Neural progenitor cell (in vitro differentiated cells): ENCODE data around the gene BRWD1. TPM values are rescaled to one million over a fixed set of nuclear protein-coding genes. Genes with fewer than 3 reads are reported as not detected.

Experiments used
- DNase-seq: peaks from one replicate; pipeline ENCODE4 v3.0.0-alpha.2; 2016; ENCODE audit warnings: low spot score
- H2AFZ ChIP-seq: fragments of 200-600 bp; sonication (generic); replicated peaks from 2 replicates; pipeline ENCODE4 v1.6.1; 2016; ENCODE audit warnings: antibody characterized with exemption
- H3F3A ChIP-seq: fragments of 200-600 bp; sonication (generic); 2 replicates; pipeline ENCODE4 v1.6.1; 2016; ENCODE audit warnings: antibody characterized with exemption, low read depth
- H3K27ac ChIP-seq: fragments of 200-600 bp; sonication (generic); 2 replicates; pipeline ENCODE4 v1.5.1; 2016; ENCODE audit warnings: mild to moderate bottlenecking
- H3K27me3 ChIP-seq: fragments of 200-600 bp; sonication (generic); 2 replicates; pipeline ENCODE4 v1.6.1; 2016; ENCODE audit warnings: mild to moderate bottlenecking, moderate library complexity
- H3K36me3 ChIP-seq: fragments of 200-600 bp; sonication (generic); 2 replicates; pipeline ENCODE4 v1.5.1; 2016
- H3K4me1 ChIP-seq: fragments of 200-600 bp; sonication (generic); 2 replicates; pipeline ENCODE4 v1.6.1; 2016; ENCODE audit warnings: mixed run types
- H3K4me2 ChIP-seq: fragments of 200-600 bp; sonication (generic); 2 replicates; pipeline ENCODE4 v1.6.1; 2016
- H3K4me3 ChIP-seq: fragments of 200-600 bp; sonication (generic); 2 replicates; pipeline ENCODE4 v1.5.1; 2016
- H3K79me2 ChIP-seq: fragments of 200-600 bp; sonication (generic); 2 replicates; pipeline ENCODE4 v1.6.1; 2016; ENCODE audit warnings: low read depth
- H3K9ac ChIP-seq: fragments of 200-600 bp; sonication (generic); 2 replicates; pipeline ENCODE4 v1.6.1; 2016
- H3K9me3 ChIP-seq: fragments of 200-600 bp; sonication (generic); 2 replicates; pipeline ENCODE4 v1.5.1; 2016; ENCODE audit warnings: low read depth
- H4K20me1 ChIP-seq: fragments of 200-600 bp; sonication (generic); 2 replicates; pipeline ENCODE4 v1.6.1; 2016; ENCODE audit warnings: low read depth
- H3K27ac Mint-ChIP-seq: 3 replicates; pipeline ENCODE4 v1.8.0; 2021; ENCODE audit warnings: mixed read lengths
- H3K27me3 Mint-ChIP-seq: 2 replicates; pipeline ENCODE4 v1.8.0; 2022; ENCODE audit warnings: low read depth, mild to moderate bottlenecking, inconsistent platforms, moderate library complexity, mixed read lengths; ENCODE audit not compliant: insufficient read depth
- H3K36me3 Mint-ChIP-seq: 3 replicates; pipeline ENCODE4 v1.8.0; 2021; ENCODE audit warnings: mixed read lengths
- H3K4me1 Mint-ChIP-seq: 3 replicates; pipeline ENCODE4 v1.8.0; 2021; ENCODE audit warnings: mixed read lengths
- H3K4me3 Mint-ChIP-seq: 3 replicates; pipeline ENCODE4 v1.8.0; 2021; ENCODE audit warnings: mild to moderate bottlenecking, moderate library complexity, mixed read lengths
- H3K9me3 Mint-ChIP-seq: 3 replicates; pipeline ENCODE4 v1.8.0; 2020; ENCODE audit warnings: mixed read lengths
- CTCF ChIP-seq: fragments of 200-600 bp; sonication (generic); IDR thresholded peaks from 2 replicates; pipeline ENCODE4 v1.5.1; 2017; ENCODE audit warnings: antibody characterized with exemption, mild to moderate bottlenecking
- EZH2 ChIP-seq: fragments of 200-600 bp; sonication (generic); IDR thresholded peaks from 2 replicates; pipeline ENCODE4 v1.6.1; 2017; ENCODE audit warnings: antibody characterized with exemption, mild to moderate bottlenecking, moderate library complexity
- EZH2phosphoT487 ChIP-seq: fragments of 200-600 bp; sonication (generic); IDR thresholded peaks from 2 replicates; pipeline ENCODE4 v1.6.1; 2017; ENCODE audit warnings: antibody characterized with exemption
- total RNA-seq: library from RNA; depleted of rRNA; stranded (reverse); fragments of >200 nt; gene quantifications from 2 replicates; pipeline ENCODE4 v1.2.3, GENCODE V29; 2015; ENCODE audit warnings: low replicate concordance

Gene BRWD1
- total RNA-seq, 1 donor from 2014 or later, result 130 TPM

- H3K4me2 ChIP-seq, result peak overlapping the region; percentile 88
- H3K27ac Mint-ChIP-seq, result peak overlapping the region; percentile 43
These were observed 33.4 kb upstream of the BRWD1 start for GRCh38 chr21:39346671-39347331.

GRCh38 chr21:39346206-39346605 lies 32.8 kb upstream of the BRWD1 start:
- H3K36me3 ChIP-seq, result peaks cover 39% of the 10 kb centered on the region
- H3K27ac Mint-ChIP-seq, result no peak overlapping the region
- H3K4me3 ChIP-seq, result peak overlapping the region; percentile 92
- peak overlapping the region; percentile 88 for H3K4me2 ChIP-seq
- no peak for TF ChIP-seq CTCF
- no peak for TF ChIP-seq EZH2
- no peak for TF ChIP-seq EZH2phosphoT487
- no peak overlapping the region for H2AFZ ChIP-seq
- H3K9me3 Mint-ChIP-seq, result peaks cover under 1% of the 10 kb centered on the region
- H3K36me3 Mint-ChIP-seq, result peaks cover 47% of the 10 kb centered on the region
- H3K4me3 Mint-ChIP-seq, result peak overlapping the region; percentile 93
- peaks cover 38% of the 10 kb centered on the region for H3K4me1 Mint-ChIP-seq
- peak overlapping the region; percentile 90 for H3K9ac ChIP-seq
- H3K27ac ChIP-seq, result no peak overlapping the region
- no peaks in the 10 kb centered on the region for H3K27me3 ChIP-seq
- peaks cover 55% of the 10 kb centered on the region for H3F3A ChIP-seq
- H3K9me3 ChIP-seq, result no peaks in the 10 kb centered on the region
- H3K27me3 Mint-ChIP-seq, result no peaks in the 10 kb centered on the region
- peaks cover 54% of the 10 kb centered on the region for H3K79me2 ChIP-seq
- DNase-seq, result no peak
- H4K20me1 ChIP-seq, result peaks cover 54% of the 10 kb centered on the region
- H3K4me1 ChIP-seq, result peaks cover 21% of the 10 kb centered on the region

More at GRCh38 chr21:39346671-39347331, 33.4 kb upstream of the BRWD1 start:
- H3K9me3 ChIP-seq, result no peaks in the 10 kb centered on the region
- H3K36me3 ChIP-seq, result peaks cover 34% of the 10 kb centered on the region
- no peak overlapping the region for H2AFZ ChIP-seq
- Mint-ChIP-seq H3K4me3 (peak overlapping the region; percentile 93), H3K4me1 (peaks cover 38% of the 10 kb centered on the region), H3K27me3 (peaks cover under 1% of the 10 kb centered on the region), H3K9me3 (peaks cover 2% of the 10 kb centered on the region), H3K36me3 (peaks cover 42% of the 10 kb centered on the region)
- TF ChIP-seq CTCF (no peak), EZH2 (no peak), EZH2phosphoT487 (no peak)
- H3K27me3 ChIP-seq, result no peaks in the 10 kb centered on the region
- H4K20me1 ChIP-seq, result peaks cover 51% of the 10 kb centered on the region
- peak overlapping the region; percentile 92 for H3K4me3 ChIP-seq
- no peak overlapping the region for H3K27ac ChIP-seq
- peaks cover 49% of the 10 kb centered on the region for H3F3A ChIP-seq
- peaks cover 21% of the 10 kb centered on the region for H3K4me1 ChIP-seq
- peak overlapping the region; percentile 90 for H3K9ac ChIP-seq
- no peak for DNase-seq
- H3K79me2 ChIP-seq, result peaks cover 54% of the 10 kb centered on the region

GRCh38 chr21:39345440-39345839 lies 32.0 kb upstream of the BRWD1 start:
- no peak overlapping the region for H3K27ac Mint-ChIP-seq

GRCh38 chr21:39344848-39345247 lies 31.4 kb upstream of the BRWD1 start:
- Histone ChIP-seq H3K9ac (no peak overlapping the region), H3K36me3 (peaks cover 39% of the 10 kb centered on the region), H3F3A (peaks cover 62% of the 10 kb centered on the region), H3K9me3 (no peaks in the 10 kb centered on the region), H3K27me3 (no peaks in the 10 kb centered on the region), H3K27ac (no peak overlapping the region), H3K4me1 (peaks cover 21% of the 10 kb centered on the region), H2AFZ (no peak overlapping the region), H3K4me3 (peak overlapping the region; percentile 92), H3K79me2 (peaks cover 54% of the 10 kb centered on the region), H3K4me2 (peak overlapping the region; percentile 88), H4K20me1 (peaks cover 54% of the 10 kb centered on the region)
- Mint-ChIP-seq H3K4me1 (peaks cover 34% of the 10 kb centered on the region), H3K9me3 (no peaks in the 10 kb centered on the region), H3K27me3 (no peaks in the 10 kb centered on the region), H3K27ac (no peak overlapping the region), H3K36me3 (peaks cover 51% of the 10 kb centered on the region), H3K4me3 (no peak overlapping the region)
- no peak for TF ChIP-seq CTCF
- no peak for TF ChIP-seq EZH2
- no peak for TF ChIP-seq EZH2phosphoT487
- no peak for DNase-seq

More at GRCh38 chr21:39345440-39345839, 32.0 kb upstream of the BRWD1 start:
- Histone ChIP-seq H3K4me1 (peaks cover 21% of the 10 kb centered on the region), H3K9me3 (no peaks in the 10 kb centered on the region), H3K9ac (no peak overlapping the region), H3K79me2 (peaks cover 54% of the 10 kb centered on the region), H3F3A (peaks cover 62% of the 10 kb centered on the region), H2AFZ (no peak overlapping the region), H3K4me3 (peak overlapping the region; percentile 92), H3K27ac (no peak overlapping the region), H3K36me3 (peaks cover 39% of the 10 kb centered on the region), H3K4me2 (peak overlapping the region; percentile 88), H4K20me1 (peaks cover 54% of the 10 kb centered on the region), H3K27me3 (no peaks in the 10 kb centered on the region)
- peaks cover 37% of the 10 kb centered on the region for H3K4me1 Mint-ChIP-seq
- H3K4me3 Mint-ChIP-seq, result peak overlapping the region; percentile 93
- no peaks in the 10 kb centered on the region for H3K27me3 Mint-ChIP-seq
- no peak for TF ChIP-seq EZH2
- H3K9me3 Mint-ChIP-seq, result no peaks in the 10 kb centered on the region
- no peak for DNase-seq
- H3K36me3 Mint-ChIP-seq, result peaks cover 51% of the 10 kb centered on the region
